ENCODE measurements around the gene MTTP. TPM values are rescaled to one million over a fixed set of nuclear protein-coding genes. Genes with fewer than 3 reads are reported as not detected.

MTTP gene
- total RNA-seq, 1 donor from 2014 or later, result 54.9 TPM

- H3K27ac Mint-ChIP-seq, result no peak overlapping the region
- H3K36me3 Mint-ChIP-seq (ENCODE audit: insufficient read depth), result no peaks in the 10 kb centered on the region
- no peak for DNase-seq (ENCODE audit: low spot score, unreplicated experiment)
- H3K9me3 Mint-ChIP-seq (ENCODE audit: low read depth), result peaks cover 4% of the 10 kb centered on the region
- no peak overlapping the region for H3K4me3 Mint-ChIP-seq (ENCODE audit: low read depth)
- no peaks in the 10 kb centered on the region for H3K27me3 Mint-ChIP-seq
- peaks cover 51% of the 10 kb centered on the region for H3K4me1 Mint-ChIP-seq (ENCODE audit: low read depth)
- TF ChIP-seq, protein P1, sequence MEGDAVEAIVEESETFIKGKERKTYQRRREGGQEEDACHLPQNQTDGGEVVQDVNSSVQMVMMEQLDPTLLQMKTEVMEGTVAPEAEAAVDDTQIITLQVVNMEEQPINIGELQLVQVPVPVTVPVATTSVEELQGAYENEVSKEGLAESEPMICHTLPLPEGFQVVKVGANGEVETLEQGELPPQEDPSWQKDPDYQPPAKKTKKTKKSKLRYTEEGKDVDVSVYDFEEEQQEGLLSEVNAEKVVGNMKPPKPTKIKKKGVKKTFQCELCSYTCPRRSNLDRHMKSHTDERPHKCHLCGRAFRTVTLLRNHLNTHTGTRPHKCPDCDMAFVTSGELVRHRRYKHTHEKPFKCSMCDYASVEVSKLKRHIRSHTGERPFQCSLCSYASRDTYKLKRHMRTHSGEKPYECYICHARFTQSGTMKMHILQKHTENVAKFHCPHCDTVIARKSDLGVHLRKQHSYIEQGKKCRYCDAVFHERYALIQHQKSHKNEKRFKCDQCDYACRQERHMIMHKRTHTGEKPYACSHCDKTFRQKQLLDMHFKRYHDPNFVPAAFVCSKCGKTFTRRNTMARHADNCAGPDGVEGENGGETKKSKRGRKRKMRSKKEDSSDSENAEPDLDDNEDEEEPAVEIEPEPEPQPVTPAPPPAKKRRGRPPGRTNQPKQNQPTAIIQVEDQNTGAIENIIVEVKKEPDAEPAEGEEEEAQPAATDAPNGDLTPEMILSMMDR (IDR thresholded peaks at IDR 0.05; ENCODE audit: unreplicated experiment), result no peak
Measured at GRCh38 chr4:99645638-99646037, 71.0 kb downstream of the MTTP start.

- H3K4me3 Mint-ChIP-seq (ENCODE audit: low read depth), result no peak overlapping the region
- TF ChIP-seq, protein P1 (IDR thresholded peaks at IDR 0.05; ENCODE audit: unreplicated experiment), result no peak
- peaks cover 47% of the 10 kb centered on the region for H3K4me1 Mint-ChIP-seq (ENCODE audit: low read depth)
- DNase-seq (ENCODE audit: low spot score, unreplicated experiment), result no peak
- no peaks in the 10 kb centered on the region for H3K36me3 Mint-ChIP-seq (ENCODE audit: insufficient read depth)
- H3K27ac Mint-ChIP-seq, result no peak overlapping the region
- H3K9me3 Mint-ChIP-seq (ENCODE audit: low read depth), result peaks cover 2% of the 10 kb centered on the region
- H3K27me3 Mint-ChIP-seq, result no peaks in the 10 kb centered on the region
Measured at GRCh38 chr4:99647071-99647470, 72.4 kb downstream of the MTTP start.

DNA sequence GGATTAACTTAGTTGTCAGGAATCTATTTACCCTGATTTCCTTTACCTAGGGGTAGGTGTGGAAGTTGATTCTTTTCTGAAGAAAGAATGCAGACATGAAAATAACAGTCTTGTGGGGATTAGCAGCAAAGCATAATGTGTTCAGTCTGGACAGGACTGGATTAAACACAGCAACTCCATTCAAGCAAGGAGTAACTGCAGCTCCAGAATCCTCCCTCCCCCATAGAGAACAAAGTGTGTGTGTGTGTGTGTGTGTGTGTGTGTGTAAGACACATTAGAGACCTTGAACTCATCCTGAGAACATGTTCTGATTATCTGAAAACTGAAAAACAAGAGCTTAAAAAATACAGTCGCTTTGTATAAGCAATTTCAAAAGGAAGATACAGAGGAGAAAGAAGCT, 73.7 kb downstream of the MTTP start:
- Mint-ChIP-seq H3K27me3 (no peaks in the 10 kb centered on the region), H3K27ac (no peak overlapping the region), H3K4me1 (ENCODE audit: low read depth) (peaks cover 35% of the 10 kb centered on the region), H3K9me3 (ENCODE audit: low read depth) (no peaks in the 10 kb centered on the region), H3K36me3 (ENCODE audit: insufficient read depth) (no peaks in the 10 kb centered on the region), H3K4me3 (ENCODE audit: low read depth) (no peak overlapping the region)
- DNase-seq (ENCODE audit: low spot score, unreplicated experiment), result no peak
- TF ChIP-seq, protein P1 (IDR thresholded peaks at IDR 0.05; ENCODE audit: unreplicated experiment), result no peak

DNA sequence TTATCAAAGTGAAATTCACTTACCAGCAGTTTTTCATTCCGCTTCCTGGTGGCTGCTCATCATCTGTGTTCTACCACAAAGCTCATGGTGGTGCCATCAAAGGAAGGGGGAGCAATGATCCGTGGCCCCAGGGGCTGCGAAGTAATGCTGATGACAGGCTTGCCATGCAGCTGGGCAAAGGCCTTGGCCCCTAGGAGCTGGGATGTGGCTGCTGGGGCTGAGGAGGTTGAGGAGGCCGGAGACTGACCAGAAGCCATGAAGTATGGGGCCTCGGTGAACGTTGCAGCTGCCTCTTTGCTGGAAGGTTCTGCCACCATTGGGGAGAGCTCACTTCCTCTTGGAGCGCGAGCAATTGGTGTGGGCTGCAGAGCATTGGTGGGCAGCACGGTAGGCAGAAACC, 74.6 kb downstream of the MTTP start:
- TF ChIP-seq, protein P1 (IDR thresholded peaks at IDR 0.05; ENCODE audit: unreplicated experiment), result no peak
- Mint-ChIP-seq H3K27ac (peak overlapping the region; percentile 24), H3K4me3 (ENCODE audit: low read depth) (no peak overlapping the region), H3K36me3 (ENCODE audit: insufficient read depth) (no peaks in the 10 kb centered on the region), H3K4me1 (ENCODE audit: low read depth) (peaks cover 30% of the 10 kb centered on the region), H3K9me3 (ENCODE audit: low read depth) (no peaks in the 10 kb centered on the region), H3K27me3 (no peaks in the 10 kb centered on the region)
- no peak for DNase-seq (ENCODE audit: low spot score, unreplicated experiment)

GRCh38 chr4:99649778-99650177, 75.2 kb downstream of the MTTP start:
- TF ChIP-seq, protein P1 (IDR thresholded peaks at IDR 0.05; ENCODE audit: unreplicated experiment), result no peak
- Mint-ChIP-seq H3K4me3 (ENCODE audit: low read depth) (no peak overlapping the region), H3K27ac (peak overlapping the region; percentile 24), H3K4me1 (ENCODE audit: low read depth) (peaks cover 25% of the 10 kb centered on the region), H3K27me3 (no peaks in the 10 kb centered on the region), H3K36me3 (ENCODE audit: insufficient read depth) (no peaks in the 10 kb centered on the region), H3K9me3 (ENCODE audit: low read depth) (no peaks in the 10 kb centered on the region)
- no peak for DNase-seq (ENCODE audit: low spot score, unreplicated experiment)

Data from progenitor cell of endocrine pancreas (in vitro differentiated cells).